Measurements from ENCODE around the gene OLFM4. TPM values are rescaled to one million over a fixed set of nuclear protein-coding genes. Genes with fewer than 3 reads are reported as not detected.

OLFM4 gene
- total RNA-seq, 1 experiment from 2014 or later = 0.12 TPM

GRCh38 chr13:53066411-53066810 lies 37.8 kb downstream of the OLFM4 start:
- Histone ChIP-seq H3K79me2 (ENCODE audit: insufficient read depth, low read length) (no peaks in the 10 kb centered on the region), H3K36me3 (ENCODE audit: control insufficient read depth in 1 of 2, insufficient read depth in 2 of 2, low read length in 2 of 2) (no peaks in the 10 kb centered on the region), H3K9me2 (ENCODE audit: insufficient read depth) (no peaks in the 10 kb centered on the region), H3K27me3 (ENCODE audit: insufficient read depth, low read length) (no peaks in the 10 kb centered on the region; the same call in 1 of the 2 replicates), H3K4me3 (replicated peaks in 1 of 2; ENCODE audit: low read depth in 1 of 2, low read length in 2 of 2) (no peak overlapping the region), H4K20me1 (ENCODE audit: insufficient read depth) (no peaks in the 10 kb centered on the region), H3K9ac (ENCODE audit: low read length) (no peak overlapping the region), H3K9me3 (ENCODE audit: control insufficient read depth in 1 of 2, insufficient read depth in 1 of 2, low read depth in 1 of 2, low read length in 2 of 2) (no peaks in the 10 kb centered on the region), H3K27ac (ENCODE audit: low read depth, low read length) (no peak overlapping the region), H3K4me1 (ENCODE audit: control insufficient read depth in 1 of 2, insufficient read depth in 2 of 2, low read length in 2 of 2) (no peaks in the 10 kb centered on the region), H2AFZ (ENCODE audit: low read depth, low read length, poor library complexity, severe bottlenecking) (no peak overlapping the region), H3K4me2 (ENCODE audit: low read length) (no peak overlapping the region)
- no peak for DNase-seq (ENCODE audit: low read depth, low spot score)
- TF ChIP-seq RAD21 (IDR thresholded peaks at IDR 0.05; ENCODE audit: low read depth) = no peak
- TF ChIP-seq ZNF274 (IDR thresholded peaks at IDR 0.05; ENCODE audit: low read depth, low read length) = no peak
- TF ChIP-seq CTCF (IDR thresholded peaks at IDR 0.05 in 2 of 3, conservative IDR thresholded peaks at IDR 0.05 in 1 of 3; ENCODE audit: borderline replicate concordance in 1 of 3, insufficient read depth in 1 of 3, low read depth in 2 of 3, low read length in 2 of 3) = no peak
- no peak for TF ChIP-seq ELF1 (IDR thresholded peaks at IDR 0.05; ENCODE audit: borderline replicate concordance, low read depth)
- no peak for TF ChIP-seq POLR2A (IDR thresholded peaks at IDR 0.05; ENCODE audit: borderline replicate concordance, extremely low read depth, insufficient read depth, insufficient read length)
- TF ChIP-seq SRF (IDR thresholded peaks at IDR 0.05; ENCODE audit: low read depth) = no peak
- no peak for TF ChIP-seq ZBTB33 (IDR thresholded peaks at IDR 0.05; ENCODE audit: extremely low read depth, insufficient replicate concordance, low read length)
- no peak for TF ChIP-seq FOSL1 (IDR thresholded peaks at IDR 0.05; ENCODE audit: low read depth)
- no peak for TF ChIP-seq CEBPB (IDR thresholded peaks at IDR 0.05; ENCODE audit: low read depth)
- no peak for TF ChIP-seq ATF3 (IDR thresholded peaks at IDR 0.05)
- TF ChIP-seq, protein P1, sequence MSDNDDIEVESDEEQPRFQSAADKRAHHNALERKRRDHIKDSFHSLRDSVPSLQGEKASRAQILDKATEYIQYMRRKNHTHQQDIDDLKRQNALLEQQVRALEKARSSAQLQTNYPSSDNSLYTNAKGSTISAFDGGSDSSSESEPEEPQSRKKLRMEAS (IDR thresholded peaks at IDR 0.05) = no peak
- TF ChIP-seq SIN3A (IDR thresholded peaks at IDR 0.05; ENCODE audit: low read depth) = no peak
- no peak for TF ChIP-seq POLR2AphosphoS5 (IDR thresholded peaks at IDR 0.05; ENCODE audit: low read depth, low read length)
- ChIA-PET RAD21 (ENCODE audit: low non-redundant PET in 1 of 2, low total read pairs in 2 of 2, uncharacterized antibody in 2 of 2, unreplicated experiment in 2 of 2) (no interaction called here), CTCF (no interaction called here), POLR2A (no interaction called here)
- ATAC-seq = no peak
- no TSS peak for BruUV-seq (replicated peaks)
- intact Hi-C loops (cut with micrococcal nuclease) = no loop called here

Measured in HCT116 (cell line).